Left renal pelvis (tissue), 4 donors: ENCODE measurements around the gene PRR5L. TPM values are rescaled to one million over a fixed set of nuclear protein-coding genes. Genes with fewer than 3 reads are reported as not detected.

Source experiments
- DNase-seq, 4 donors: peaks; one replicate each; pipeline ENCODE4 v3.0.0-alpha.2; 2013; ENCODE audit warnings: low read depth in 4 of 4, low spot score in 3 of 4
- polyA plus RNA-seq, 4 donors: library from polyadenylated mRNA; unstranded; fragments of 120-200 nt; gene quantifications; one replicate each; pipeline ENCODE4 v1.2.1, GENCODE V29; 2013; ENCODE audit not compliant: insufficient read length in 4 of 4

Gene PRR5L
- polyA plus RNA-seq, 4 donors, result 5.4 to 26.7 (median 14.7) TPM

GRCh38 chr11:36427079-36427478, 131.0 kb downstream of the PRR5L start:
- no peak for DNase-seq

GRCh38 chr11:36427876-36428275, 131.8 kb downstream of the PRR5L start:
- DNase-seq, result no peak

GRCh38 chr11:36431429-36432092, 135.5 kb downstream of the PRR5L start:
- no peak for DNase-seq

- no peak for DNase-seq
Measured at GRCh38 chr11:36432093-36432469, 136.0 kb downstream of the PRR5L start.

- DNase-seq, result no peak
Measured at GRCh38 chr11:36432738-36433137, 136.7 kb downstream of the PRR5L start.

GRCh38 chr11:36436064-36436463, 140.0 kb downstream of the PRR5L start:
- DNase-seq, result no peak

- no peak for DNase-seq
Measured at GRCh38 chr11:36436589-36436988, 140.5 kb downstream of the PRR5L start.

- DNase-seq, result no peak
Measured at GRCh38 chr11:36437413-36437812, 141.3 kb downstream of the PRR5L start.

GRCh38 chr11:36438126-36438525, 142.0 kb downstream of the PRR5L start:
- DNase-seq, result no peak

GRCh38 chr11:36441610-36442208, 145.6 kb downstream of the PRR5L start:
- DNase-seq, result no peak

GRCh38 chr11:36443661-36444060, 147.6 kb downstream of the PRR5L start:
- no peak for DNase-seq

GRCh38 chr11:36446135-36446534, 150.0 kb downstream of the PRR5L start:
- DNase-seq, result no peak

GRCh38 chr11:36447514-36447913, 151.4 kb downstream of the PRR5L start:
- no peak for DNase-seq

GRCh38 chr11:36447947-36448346, 151.9 kb downstream of the PRR5L start:
- no peak for DNase-seq

- DNase-seq, result no peak
Measured at GRCh38 chr11:36449561-36450096, 153.5 kb downstream of the PRR5L start.

- DNase-seq, result no peak
Measured at GRCh38 chr11:36450110-36450572, 154.1 kb downstream of the PRR5L start.

GRCh38 chr11:36451045-36451444, 155.0 kb downstream of the PRR5L start:
- DNase-seq, result no peak

GRCh38 chr11:36451681-36452080, 155.6 kb downstream of the PRR5L start:
- no peak for DNase-seq

GRCh38 chr11:36452236-36452940, 156.3 kb downstream of the PRR5L start:
- no peak for DNase-seq

GRCh38 chr11:36452961-36453360, 156.9 kb downstream of the PRR5L start:
- DNase-seq, result no peak

GRCh38 chr11:36453678-36454077, 157.6 kb downstream of the PRR5L start:
- DNase-seq, result no peak

GRCh38 chr11:36454551-36454940, 158.5 kb downstream of the PRR5L start:
- DNase-seq, result no peak
